NK-92 (cell line): Measurements from ENCODE around the gene GFY.
"Not testable (repeated sequence)": the region's sequence is repeated elsewhere in the genome, so short reads cannot be mapped to it uniquely, and the experiment has no call there.

Experiments
- DNase-seq: peaks from one replicate; lab custom pipeline; 2025; ENCODE audit not compliant: unreplicated experiment; lab: John Stamatoyannopoulos, UW

The GFY gene

GRCh38 chr19:49468746-49469447 lies 43.7 kb downstream of the GFY start:
- peak; percentile 59 for DNase-seq

DNA sequence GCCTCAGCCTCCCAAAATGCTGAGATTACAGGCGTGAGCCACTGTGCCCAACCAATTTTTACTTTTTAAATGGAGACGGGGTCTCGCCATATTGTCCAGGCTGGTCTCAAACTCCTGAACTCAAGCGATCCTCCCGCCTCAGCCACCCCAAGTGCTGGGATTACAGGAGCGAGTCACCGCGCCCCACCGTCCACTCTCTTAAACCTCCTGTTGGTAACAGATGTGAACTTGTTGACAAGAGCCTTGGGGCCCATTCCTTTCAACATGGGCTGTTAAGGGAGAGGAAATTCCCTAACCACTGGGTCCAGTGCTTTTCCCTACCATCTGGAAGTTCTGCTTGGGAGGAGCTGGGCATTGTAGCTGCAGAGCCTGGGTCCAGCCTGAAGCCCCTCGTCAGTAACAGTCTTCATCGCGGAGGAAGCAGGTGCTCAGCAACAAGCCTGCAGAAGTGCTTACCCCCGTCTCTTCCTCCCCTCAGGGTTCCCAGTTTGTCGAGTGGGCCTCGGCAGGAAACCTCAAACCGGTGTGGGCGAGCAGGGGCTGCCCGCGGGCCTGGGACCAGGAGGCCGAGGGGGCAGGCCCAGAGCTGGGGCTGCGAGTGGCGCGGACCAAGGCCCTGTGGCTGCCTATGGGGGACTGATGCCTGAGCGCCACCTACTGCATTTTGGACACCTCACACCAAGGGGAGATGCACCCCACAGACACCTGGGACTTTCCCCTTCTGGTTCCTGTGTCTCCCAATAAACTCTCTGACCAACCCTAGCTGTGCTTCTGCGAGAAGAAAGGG lies 44.8 kb downstream of the GFY start:
- DNase-seq = no peak

GRCh38 chr19:49470615-49470978 lies 45.4 kb downstream of the GFY start:
- DNase-seq = no peak

DNA sequence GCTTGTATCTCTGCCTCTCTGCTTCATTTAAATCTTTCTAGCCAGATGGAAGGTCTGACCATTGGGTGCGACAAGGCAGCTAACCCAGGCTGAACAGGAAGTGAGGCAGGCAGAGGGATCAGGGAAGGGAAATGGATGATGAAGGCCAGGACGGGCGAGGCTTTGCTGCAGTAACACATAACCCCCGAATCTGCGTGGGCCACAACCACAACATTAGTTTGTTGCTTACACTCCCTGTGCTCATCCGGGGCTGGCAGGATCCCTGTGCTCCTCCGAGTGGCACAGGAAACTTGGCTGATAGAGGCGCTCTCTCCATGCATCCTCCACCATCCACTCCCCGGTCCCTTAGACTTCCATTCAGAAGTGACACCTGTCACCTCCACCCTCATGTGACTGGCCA lies 47.7 kb downstream of the GFY start:
- DNase-seq = no peak

DNA sequence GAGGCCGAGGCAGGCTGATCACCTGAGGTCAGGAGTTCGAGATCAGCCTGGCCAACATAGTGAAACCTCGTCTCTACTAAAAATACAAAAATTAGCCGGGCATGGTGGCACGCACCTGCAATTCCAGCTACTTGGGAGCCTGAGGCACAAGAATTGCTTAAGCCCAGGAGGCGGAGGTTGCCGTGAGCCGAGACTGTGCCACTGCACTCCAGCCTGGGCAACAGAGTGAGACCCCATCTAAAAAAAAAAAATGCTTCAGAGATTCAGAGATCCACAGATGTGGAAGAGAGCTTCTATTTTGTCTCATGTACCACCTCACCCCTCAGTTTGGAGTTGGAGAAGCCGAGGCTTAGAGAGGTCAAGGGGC lies 48.3 kb downstream of the GFY start:
- not testable (repeated sequence) for DNase-seq

GRCh38 chr19:49473868-49474541 lies 48.8 kb downstream of the GFY start, which contains the start of gene FLT3LG:
TSS of gene FLT3LG (plus strand) at chr19:49474215. CDS start at chr19:49474640, 425 bp downstream.
- DNase-seq = peak; percentile 84

DNA sequence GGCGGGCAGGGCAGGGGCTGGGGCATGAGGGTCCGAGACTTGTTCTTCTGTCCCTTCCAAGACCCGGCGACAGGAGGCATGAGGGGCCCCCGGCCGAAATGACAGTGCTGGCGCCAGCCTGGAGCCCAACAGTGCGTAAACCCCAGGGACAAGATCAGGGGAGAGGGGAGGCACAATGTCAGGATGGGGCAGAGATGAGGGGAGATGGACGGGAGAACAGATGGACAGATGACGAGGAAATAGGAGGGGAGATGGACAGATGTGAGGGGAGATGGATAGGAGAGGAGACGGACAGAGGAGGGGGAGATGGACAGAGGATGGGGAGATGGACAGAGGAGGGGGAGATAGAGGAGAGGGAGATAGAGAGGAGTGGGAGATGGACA lies 49.3 kb downstream of the GFY start:
- DNase-seq = no peak

- no peak for DNase-seq
These were observed 50.2 kb downstream of the GFY start for GRCh38 chr19:49475191-49475917.

DNA sequence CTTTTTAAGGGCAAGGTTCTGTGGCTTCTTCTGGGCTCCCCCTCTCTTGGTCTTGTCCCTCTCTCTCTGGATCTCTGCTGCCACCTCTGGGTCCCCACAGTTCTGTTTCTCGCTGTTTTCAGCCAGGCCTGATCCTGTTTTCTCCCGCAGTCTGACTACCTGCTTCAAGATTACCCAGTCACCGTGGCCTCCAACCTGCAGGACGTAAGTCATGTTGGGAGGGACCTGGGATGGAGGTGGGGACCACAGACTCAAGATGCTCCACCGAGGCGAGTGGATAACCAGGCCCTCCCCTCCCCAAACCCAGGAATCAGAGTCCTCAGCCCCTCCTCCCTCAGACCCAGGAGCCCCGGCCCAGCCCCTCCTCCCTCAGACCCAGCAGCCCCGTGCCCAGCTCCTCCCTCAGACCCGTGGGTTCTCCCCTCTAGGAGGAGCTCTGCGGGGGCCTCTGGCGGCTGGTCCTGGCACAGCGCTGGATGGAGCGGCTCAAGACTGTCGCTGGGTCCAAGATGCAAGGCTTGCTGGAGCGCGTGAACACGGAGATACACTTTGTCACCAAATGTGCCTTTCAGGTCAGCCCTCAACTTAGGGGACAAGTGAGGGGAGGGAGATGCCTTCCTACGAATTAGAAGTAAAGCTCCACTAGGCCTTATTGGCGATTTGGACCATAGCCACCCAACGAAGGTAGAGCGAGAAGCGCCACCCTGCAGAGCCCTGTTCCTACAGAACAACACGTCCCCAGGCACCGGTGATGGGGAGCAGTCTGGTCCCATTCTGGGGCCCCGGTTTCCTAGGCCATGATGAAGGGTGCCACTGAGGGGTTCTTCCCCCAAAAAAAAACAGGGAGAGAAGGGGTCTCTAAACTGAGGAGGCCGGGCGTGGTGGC lies 51.0 kb downstream of the GFY start:
- DNase-seq = no peak
